Stimulated activated CD8-positive, alpha-beta memory T cell treated with anti-CD3 and anti-CD28 coated beads, Interleukin-7, amount 100 ng/mL, for 4 hours (primary cell): Measurements from ENCODE around the gene PBX3.

Source experiments
- DNase-seq, 2 donors: peaks; one replicate each; pipeline ENCODE4 v3.0.0-alpha.2; 2020; ENCODE audit warnings: low read depth in 2 of 2

PBX3 gene

DNA sequence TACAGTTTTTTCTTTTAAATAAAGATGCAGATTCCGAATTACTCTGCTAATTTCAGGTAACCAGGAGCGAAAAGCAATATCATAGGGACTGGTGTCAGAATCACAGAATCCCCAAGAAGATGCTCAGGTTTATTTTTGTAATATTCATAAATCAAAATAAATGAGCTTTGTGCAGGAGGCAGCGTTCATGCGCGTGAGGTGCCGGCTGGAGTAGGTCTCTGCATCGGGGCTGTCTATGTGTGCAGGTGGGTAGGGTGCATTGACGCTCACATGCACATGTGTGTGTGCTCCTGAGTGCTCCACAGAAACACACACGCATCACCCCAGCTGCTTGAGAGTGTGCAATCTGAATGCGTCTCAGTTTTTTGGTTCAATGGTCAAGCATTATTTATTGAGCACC, 226.4 kb downstream of the PBX3 start:
- DNase-seq: no peak

DNA sequence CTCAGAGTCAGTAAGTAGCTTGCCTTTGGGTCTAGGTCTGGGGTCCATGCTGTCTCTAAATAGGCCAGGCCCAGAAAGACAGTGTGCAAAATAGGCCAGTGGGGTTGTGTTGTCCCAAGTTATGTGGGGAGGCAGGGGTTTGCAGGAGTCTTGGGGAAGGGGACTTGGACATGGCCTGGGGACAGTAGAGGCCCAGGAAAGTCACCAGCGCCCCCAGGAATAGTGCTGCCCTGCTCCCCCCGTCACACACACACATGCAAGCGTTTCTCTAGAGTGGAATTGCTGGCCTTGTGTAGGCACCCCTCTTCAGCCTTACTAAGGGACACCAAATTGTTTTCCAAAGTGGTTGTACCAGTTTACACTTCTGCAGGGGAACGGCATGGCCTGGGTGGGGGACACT, 227.5 kb downstream of the PBX3 start:
- no peak for DNase-seq

DNA sequence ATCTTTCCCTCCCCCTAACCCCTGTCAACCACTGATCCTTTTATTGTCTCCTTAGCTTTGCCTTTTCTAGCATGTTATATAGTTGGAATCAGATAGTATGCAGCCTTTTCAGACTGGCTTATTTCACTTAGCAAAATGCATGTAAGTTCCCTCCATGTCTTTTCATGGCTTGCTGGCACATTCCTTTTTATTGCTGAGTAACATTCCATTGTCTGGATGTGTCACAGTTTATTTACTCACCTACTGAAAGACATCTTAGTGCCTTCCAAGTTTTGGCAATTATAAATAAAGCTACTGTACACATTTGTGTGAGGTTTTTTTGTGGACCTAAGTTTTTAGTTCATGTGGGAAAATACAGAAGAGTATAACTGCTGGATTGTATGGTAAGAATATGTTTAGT, 230.1 kb downstream of the PBX3 start:
- no peak for DNase-seq

DNA sequence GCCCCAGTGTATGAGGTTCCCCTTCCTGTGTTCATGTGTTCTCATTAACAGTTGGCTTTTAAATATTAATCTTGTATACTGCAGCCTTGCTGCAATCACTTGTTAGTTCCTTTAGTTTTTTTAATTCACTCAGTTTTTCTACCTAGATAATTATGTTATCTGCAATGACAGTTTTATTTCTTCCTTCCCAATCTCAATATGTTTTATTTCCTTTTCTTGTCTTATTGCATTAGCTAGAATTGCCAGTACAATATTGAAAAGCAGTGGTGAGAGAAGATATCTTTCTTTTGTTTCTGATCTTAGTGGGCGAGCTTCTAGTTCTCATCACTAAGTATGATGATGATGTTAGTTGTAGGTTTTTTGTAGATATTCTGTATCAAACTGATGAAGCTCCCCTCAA, 232.2 kb downstream of the PBX3 start:
- DNase-seq: no peak

DNA sequence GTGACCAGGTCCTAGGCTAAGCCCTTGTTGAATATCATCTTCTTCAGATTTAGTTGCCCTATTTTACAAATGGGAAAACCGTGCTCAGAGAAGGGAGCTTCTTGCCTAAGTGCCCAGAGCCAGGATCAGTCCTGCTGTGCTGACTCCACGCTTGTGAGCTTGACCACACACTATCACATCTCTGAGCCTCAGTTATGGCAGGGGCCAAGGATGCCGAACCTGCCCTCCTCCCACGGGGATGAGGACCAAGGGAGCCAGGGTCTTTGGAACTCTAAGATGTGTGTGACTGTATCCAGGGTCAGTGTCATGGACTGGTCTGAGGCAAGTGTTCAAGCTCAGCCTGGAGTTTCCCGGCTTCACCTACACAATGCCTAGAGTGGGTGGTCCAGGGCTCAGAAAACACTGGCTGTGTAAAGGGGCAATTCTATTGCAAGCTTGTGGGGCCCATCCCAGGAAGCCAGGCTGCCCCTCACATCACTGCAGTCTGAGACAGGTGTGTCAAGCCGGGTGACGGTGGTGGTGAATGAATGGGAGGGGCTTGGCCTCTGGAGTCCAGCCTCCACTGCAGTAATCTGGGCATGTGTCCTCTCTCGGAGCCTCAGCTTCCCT, 235.7 kb downstream of the PBX3 start:
- no peak for DNase-seq

DNA sequence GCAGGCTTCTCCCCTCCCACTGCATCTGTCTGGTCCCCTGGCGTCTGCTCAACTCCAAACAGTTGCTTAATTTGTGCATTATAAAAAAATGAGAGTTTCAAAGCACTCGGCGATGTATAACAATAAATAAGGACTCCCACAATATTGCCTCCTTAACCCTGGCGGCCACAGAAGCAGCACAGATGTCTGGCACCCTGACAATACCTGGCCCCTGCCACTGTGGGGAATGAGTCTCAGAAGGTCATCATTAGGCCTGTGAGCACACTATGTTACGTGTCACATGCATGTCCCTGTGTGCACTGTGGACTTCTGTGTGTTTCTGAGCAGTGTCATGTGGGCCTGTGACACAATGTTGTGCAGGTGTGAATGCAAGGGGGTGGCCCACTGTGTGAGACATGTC, 236.5 kb downstream of the PBX3 start:
- no peak for DNase-seq

DNA sequence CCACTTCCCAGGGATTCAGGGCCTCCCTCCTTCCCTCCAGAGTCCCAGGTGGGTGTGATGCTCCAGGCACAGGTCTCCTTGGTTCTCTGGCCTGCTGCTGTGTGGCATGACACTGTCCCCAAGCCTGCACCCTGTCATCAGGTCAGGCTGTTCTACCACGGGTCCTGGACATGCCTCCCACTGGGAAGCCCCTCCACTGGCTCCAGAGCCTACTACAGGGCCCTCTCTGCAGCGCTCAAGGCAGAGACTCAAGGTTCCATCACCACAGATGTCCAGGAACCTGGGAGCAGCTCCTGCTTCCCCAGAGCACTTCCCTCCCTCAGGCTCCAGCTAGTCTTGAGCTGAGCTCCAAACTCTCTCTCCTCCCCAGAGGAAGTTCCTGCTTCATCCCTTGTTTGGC, 237.3 kb downstream of the PBX3 start:
- DNase-seq: no peak

DNA sequence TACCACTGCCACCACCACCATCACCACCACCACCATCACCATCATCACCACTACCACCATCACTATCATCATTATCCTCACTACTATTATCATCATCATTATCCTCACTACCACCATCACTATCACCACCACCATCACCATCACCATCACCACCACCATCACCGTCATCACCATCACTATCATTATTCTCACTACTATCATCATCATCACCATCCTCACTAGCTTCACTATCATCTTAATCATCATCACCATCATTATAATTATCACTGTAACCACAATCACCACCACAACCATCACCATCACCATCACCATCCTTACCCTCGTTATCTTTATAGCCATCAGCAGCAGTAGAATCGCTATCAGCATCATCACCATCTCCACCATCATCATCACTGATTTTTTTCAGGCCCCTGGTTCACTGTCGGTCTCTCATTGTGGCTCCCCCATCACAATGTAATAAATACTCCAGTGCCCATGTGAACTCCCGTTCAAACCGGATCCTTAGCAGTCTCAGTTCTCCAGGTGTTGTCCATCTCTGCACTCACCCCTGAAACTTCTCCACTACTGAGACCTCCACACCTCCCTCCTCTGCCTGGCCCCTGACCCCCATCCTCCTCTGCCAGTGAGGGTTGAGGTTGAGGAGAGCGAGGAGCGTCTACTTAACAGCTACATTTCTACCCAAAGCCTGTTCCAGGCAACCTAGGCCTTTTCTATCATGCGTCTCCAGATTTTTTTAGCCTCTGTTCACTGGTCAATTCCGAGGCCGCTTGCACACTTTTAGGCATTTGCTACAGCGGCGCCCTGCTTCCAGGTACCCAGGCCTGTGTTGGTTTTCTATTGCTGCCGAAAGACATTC, 238.2 kb downstream of the PBX3 start:
- DNase-seq: no peak

DNA sequence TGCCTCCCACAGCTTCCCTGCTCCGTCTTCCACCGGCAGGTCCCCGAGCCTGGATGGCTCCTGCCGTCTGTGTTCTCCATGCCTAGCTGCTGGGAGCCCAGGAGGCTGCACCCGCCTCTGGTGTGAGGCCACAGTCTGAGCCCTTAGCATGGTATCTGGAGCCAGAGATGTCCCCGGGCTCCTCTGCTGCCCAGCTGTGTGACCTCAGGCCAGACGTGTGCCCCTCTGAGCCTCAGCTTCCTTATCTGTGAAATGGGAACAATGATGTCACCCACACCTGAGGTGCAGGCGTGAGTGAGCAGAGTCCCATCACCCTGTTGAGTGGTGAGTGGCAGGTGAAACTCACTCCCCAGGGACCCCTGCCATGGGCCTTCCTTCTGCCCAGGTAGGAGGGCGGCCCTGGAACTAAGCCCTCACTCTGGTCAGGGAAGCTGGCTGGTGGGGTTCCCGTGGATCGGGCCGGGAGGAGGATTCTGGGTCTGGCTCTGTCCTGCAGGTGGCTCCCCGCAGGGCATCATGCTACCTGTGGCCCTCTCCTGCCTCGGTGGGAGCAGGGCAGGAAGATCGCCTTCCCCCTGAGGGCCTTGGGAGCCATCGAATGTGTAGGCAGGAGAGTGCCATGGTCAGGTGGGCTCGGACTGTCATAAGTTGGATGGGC, 239.0 kb downstream of the PBX3 start:
- no peak for DNase-seq

DNA sequence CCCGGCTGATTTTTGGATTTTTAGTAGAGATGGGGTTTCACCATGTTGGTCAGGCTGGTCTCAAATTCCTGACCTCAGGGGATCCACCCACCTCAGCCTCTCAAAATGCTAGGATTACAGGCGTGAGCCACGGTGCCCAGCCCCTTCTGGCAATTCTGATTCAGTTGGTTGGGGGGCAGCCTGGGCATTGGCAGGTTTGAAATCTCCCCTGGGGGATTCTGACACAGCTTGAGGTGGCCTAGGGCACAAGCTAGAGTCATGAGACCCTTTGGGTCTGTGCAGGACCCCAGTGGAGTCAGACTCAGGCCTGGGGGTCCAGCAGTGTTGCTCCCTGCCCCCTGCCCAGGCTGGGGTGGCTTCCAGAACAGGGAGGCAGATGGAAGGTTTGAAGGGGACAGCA, 239.8 kb downstream of the PBX3 start:
- DNase-seq: no peak

DNA sequence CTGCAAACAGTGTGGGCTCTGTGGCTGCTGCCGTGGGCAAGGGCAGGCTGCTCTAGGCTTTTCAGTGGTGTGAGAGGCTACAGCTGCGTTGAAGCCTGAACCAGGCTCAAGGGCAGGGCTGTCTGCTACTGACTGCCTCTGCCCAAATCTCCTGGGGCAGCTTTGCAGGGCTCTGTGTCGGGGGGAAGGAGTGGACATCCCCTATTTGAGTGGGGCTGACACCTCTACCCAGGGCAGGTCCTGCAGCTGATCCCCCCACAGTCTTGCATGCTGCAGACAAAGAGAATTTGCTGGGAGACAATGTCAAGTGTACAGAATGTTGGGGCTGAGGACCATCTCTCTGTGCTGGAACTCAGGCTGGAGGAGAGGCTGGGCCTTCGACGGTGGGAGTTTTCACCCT, 240.2 kb downstream of the PBX3 start:
- DNase-seq: no peak

DNA sequence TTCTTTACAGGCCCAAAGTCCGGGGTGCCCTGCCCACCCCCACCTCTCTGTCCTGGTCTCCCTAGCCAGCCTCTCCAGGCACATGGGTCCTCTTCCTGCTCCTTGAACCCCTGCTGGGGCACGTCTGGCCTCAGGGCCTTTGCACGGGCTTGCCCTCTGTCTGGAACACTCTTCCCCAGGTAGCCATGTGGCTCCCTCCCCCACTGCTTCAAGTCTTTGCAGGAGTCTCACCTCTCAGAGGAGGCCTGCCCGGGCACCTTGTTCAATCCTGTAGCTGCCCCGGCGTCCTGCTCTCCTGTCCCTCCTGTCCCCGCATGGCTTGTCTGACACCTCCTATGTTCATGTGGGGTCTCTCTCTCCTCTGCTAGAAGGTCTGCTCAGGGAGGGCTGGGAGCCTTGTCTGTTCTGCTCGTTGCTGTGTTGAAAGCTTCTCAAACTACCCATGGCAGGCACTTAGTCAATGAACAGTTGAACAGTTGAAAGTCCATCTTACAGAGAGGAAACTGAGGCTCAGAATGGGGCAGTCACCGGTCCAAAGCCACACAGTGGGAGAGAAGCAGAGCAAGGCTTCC, 241.4 kb downstream of the PBX3 start:
- no peak for DNase-seq

DNA sequence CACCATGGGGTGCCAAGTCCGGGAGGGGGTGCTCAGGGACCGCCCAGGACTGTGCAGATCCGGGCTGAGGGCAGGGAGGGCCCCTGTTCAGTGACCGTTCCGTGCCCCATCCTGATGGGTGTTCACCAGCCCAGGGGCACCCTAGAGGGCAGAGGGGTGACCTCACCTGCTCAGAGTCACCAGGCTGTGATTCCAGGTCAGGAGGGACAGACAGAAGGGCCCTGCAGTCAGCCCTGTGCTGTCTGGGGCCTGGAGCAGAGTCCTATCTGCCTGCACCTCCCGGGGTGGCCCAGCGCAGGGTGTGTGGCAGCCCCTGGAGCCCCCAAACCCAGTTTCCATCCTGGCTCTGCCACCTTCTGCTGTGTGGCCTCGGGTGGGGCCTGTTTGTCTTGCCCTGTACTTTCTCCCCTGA, 241.9 kb downstream of the PBX3 start:
- DNase-seq: no peak

DNA sequence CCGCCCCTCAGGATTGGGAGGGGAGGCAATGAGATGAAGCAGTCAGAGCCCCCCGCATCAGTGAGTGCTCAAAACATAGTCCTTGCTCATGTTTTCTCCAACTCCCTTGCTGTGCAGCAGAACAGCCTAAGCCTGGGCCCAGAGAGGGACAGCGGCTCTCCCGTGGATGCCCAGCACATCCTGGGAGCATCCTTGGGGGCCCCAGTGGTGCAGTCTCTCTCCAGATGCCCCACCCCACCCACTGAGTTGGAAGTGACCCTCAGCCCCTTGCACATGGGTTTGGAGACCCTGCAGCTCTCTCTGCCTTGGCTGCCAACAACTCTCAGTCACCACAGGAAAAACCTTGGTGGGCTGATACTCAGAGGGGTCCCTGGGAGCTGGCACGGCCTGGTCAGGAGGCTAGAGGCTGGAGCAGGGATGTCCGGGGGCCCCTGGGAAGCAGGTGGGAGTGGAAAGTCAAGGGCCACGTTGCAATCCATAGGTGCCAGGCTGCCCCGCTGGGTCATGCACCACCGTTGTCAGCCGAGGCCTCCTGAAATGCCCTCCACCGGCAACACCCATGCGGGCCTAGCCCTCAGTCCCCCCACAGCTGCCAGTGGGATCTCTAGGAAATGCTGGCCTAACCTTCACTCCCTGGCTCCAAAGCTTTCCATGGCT, 242.5 kb downstream of the PBX3 start:
- no peak for DNase-seq

DNA sequence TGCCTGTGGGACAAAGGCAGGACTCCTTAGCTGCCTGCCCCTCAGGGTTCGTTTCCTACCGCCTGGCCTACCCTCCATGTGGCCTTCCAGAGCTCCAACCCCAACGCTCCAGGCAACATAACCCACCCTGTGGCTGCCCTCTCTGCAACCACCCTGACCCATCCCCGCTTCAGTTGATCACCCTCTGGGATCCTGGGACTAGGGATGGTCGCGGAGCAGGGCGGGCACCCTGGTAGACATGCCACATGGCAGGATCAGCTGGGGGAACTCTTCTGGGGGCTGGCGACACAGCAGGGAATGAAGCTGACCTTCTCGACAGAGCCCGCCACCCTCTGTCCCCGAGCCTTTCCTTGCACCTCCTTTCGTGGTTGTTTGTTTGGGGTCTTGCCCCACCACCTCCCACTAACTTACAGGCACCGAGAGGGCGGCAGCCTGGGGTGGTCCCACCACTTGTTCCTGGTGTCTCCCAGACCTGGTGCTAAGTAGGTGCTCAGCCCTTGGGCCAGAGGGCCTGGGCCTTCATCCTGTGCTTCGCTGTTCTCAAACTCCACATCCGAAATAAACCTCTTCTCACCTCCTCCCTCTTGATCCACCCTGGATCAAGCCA, 243.1 kb downstream of the PBX3 start:
- DNase-seq: no peak

DNA sequence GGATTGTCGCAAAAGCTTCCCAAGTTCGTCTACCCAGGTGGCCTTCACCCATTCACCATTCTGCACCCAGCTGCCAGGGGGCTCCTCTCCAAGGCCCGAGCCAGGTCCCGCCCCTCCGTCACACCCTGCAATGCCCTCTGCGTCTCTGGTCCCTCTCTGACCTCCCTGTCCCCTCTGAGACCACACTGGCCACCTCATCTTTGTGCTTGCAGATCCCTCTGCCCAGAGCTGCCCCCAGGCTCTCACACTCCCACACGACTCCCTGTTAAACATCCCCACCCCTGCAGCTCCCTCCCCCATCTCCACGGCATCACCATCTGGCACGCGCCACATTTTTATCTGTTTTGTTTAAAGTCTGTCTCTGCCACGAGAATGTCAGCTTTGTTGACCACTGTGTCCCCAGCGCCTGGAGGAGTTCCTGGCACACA, 243.6 kb downstream of the PBX3 start:
- DNase-seq: no peak

DNA sequence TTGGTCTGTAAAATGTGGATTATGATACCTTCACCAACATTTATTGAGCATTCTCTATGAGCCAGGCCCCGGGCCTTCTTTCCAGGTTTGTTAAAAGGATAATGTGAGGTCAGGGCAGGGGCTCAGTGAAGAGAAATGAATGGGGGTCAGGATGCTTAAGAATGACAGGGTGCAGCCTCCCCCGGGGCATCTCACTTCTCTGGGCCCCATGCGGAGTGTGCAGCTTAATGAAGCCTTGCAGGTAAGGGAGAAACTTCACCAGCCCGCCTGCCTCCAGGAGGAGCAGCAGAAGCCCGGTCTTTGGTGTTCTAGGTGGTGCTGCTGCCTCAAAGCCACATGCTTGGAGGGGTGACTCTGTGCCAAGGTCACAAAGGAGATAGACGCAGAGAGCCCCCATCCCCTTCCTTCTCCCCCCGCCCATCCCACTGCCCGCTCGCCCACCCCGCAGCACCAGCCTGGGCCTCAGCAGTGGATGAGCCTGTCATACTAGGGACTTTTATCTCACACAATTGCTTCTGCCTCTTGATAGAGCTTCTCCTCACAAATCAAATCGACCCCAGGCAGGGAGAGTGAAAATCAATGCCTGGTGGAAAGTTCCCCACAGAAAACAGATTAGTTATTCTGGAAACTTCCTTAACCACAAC, 244.8 kb downstream of the PBX3 start:
- no peak for DNase-seq

DNA sequence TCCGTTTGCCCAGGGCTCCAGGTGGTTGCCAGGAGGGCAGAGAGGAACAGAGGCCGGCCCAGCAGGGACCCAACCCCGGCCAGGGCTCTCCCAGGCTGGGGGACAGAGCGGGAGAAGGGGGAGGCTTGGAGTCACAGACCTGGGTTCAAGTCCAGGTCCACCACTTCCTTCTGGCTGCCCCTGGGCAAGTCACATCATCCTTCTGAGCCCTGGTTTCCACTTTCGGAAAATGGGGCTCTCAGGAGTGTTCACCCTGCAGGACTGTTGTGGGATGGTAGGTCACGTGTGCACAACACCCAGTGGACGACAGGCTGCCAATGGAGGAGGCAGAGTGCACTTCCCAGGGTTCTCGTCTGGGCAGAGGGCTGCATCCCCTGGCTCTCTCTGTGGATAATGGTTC, 245.4 kb downstream of the PBX3 start:
- DNase-seq: no peak

DNA sequence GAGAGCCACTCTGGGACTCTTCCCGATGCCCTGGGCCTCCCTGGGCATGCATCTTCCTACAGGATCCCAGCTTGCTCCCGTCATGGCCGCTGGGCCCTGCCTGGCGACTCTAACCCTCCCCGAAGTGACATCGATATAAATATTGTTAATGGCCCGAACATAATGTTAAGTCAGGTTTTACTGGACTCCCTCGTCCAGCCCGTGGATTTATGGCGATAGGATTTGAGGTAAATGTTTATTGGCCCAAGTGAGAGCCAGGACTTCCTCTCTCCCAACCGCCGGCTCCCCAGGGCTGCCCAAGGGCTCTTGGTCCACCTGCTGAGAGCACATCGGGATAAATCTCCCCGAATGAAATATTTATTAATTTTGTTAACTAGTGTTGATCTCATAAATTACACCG, 246.3 kb downstream of the PBX3 start:
- DNase-seq: no peak

DNA sequence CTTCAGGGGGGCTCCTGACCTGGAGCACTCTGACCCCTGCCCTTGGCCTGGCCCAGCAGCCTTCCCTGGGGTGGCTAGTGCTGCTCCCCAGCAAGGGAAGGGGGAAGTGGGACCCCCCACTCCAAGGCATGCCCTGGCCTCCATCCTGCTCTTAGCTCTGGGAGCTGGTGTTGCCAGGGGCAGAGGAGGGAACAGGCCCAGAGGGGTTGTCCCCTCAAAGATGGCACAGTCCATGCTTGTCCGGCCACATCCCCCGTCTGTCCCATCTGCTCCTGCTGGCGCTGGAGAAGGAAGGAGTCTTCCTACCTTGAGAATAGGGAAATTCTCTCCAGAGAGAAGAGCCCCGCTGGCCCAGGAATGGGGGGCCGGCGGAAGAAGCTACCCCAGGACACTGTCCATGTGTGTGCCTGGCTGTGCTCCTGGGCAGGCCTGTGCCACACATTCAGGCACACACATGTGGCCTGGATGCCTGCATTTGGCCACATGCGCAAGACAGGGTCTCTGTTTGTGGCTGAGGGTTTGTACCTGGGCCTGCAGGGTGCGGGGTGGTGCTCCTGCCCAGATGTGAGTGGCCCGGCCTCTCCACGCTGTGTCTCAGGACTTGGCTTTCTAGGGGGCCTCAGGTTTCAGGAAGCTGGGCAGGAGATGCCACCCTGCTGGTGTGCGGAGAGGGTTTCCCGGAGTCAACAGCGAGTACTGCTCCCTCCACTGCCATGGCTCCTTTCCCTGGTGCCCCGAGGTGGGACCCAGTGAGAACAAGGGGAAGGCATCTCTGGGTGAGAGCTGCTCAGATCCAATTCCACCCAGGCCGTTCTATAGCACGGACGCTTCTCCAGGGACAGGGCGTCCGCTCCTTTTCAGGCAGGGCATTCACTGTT, 247.1 kb downstream of the PBX3 start:
- no peak for DNase-seq
